Keratinocyte (primary cell): ENCODE data around the gene EYA4. TPM values are rescaled to one million over a fixed set of nuclear protein-coding genes. Genes with fewer than 3 reads are reported as not detected.

Source experiments
- DNase-seq: peaks from one replicate; pipeline ENCODE4 v3.0.0-alpha.2; 2011; ENCODE audit warnings: low read depth, missing footprints, low spot score
- FAIRE-seq: peaks from 2 replicates; lab custom pipeline; 2011; peaks lifted over from hg19 to GRCh38; lab: Jason Lieb, UNC
- H2AFZ ChIP-seq: 2 replicates; pipeline ENCODE4 v1.6.0; 2012; ENCODE audit warnings: low read length, control low read depth, inconsistent platforms; ENCODE audit not compliant: control insufficient read depth
- H3K27ac ChIP-seq: 2 replicates; pipeline ENCODE4 v1.5.1; 2011; ENCODE audit warnings: low read length; ENCODE audit not compliant: control insufficient read depth, insufficient read depth
- H3K27me3 ChIP-seq: 3 replicates; pipeline ENCODE4 v1.6.0; 2011; ENCODE audit warnings: low read length; ENCODE audit not compliant: control insufficient read depth, insufficient read depth; ENCODE audit errors: extremely low read depth
- H3K36me3 ChIP-seq, 2 experiments: 2 replicates in 1 of 2; 3 replicates in 1 of 2; pipeline ENCODE4 v1.5.1; 2011; ENCODE audit warnings: low read length in 2 of 2, mild to moderate bottlenecking in 1 of 2; ENCODE audit not compliant: control insufficient read depth in 2 of 2, insufficient read depth in 2 of 2; ENCODE audit errors: extremely low read depth in 1 of 2
- H3K4me1 ChIP-seq: 3 replicates; pipeline ENCODE4 v1.5.1; 2011; ENCODE audit warnings: low read length; ENCODE audit not compliant: control insufficient read depth, insufficient read depth; ENCODE audit errors: extremely low read depth
- H3K4me2 ChIP-seq: 3 replicates; pipeline ENCODE4 v1.6.0; 2011; ENCODE audit warnings: low read depth, low read length; ENCODE audit not compliant: control insufficient read depth, insufficient read depth; ENCODE audit errors: extremely low read depth
- H3K4me3 ChIP-seq, 3 experiments: fragments of 200-600 bp in 1 of 3; sonication (generic) in 1 of 3; 2 replicates in 2 of 3; 3 replicates in 1 of 3; pipeline ENCODE4 v1.5.1; 2011 to 2016; ENCODE audit warnings: low read length in 3 of 3, mild to moderate bottlenecking in 3 of 3, control low read depth in 2 of 3, inconsistent platforms in 1 of 3, low read depth in 1 of 3, mixed read lengths in 1 of 3, mixed run types in 1 of 3, moderate library complexity in 1 of 3; ENCODE audit not compliant: control insufficient read depth in 2 of 3, insufficient read depth in 2 of 3; ENCODE audit errors: extremely low read depth in 1 of 3
- H3K79me2 ChIP-seq: 2 replicates; pipeline ENCODE4 v1.6.0; 2012; ENCODE audit warnings: low read length; ENCODE audit not compliant: control insufficient read depth, insufficient read depth
- H3K9ac ChIP-seq: 3 replicates; pipeline ENCODE4 v1.6.0; 2011; ENCODE audit warnings: low read length; ENCODE audit not compliant: control insufficient read depth, insufficient read depth; ENCODE audit errors: extremely low read depth
- H3K9me1 ChIP-seq: 3 replicates; pipeline ENCODE4 v1.6.0; 2011; ENCODE audit warnings: low read length; ENCODE audit not compliant: control insufficient read depth, insufficient read depth; ENCODE audit errors: extremely low read depth
- H3K9me3 ChIP-seq: 2 replicates; pipeline ENCODE4 v1.5.1; 2012; ENCODE audit warnings: low read depth, low read length; ENCODE audit not compliant: control insufficient read depth
- H4K20me1 ChIP-seq: 3 replicates; pipeline ENCODE4 v1.6.0; 2011; ENCODE audit warnings: low read length; ENCODE audit not compliant: control insufficient read depth, insufficient read depth; ENCODE audit errors: extremely low read depth
- CTCF ChIP-seq, 3 experiments: IDR thresholded peaks in 1 of 3; conservative IDR thresholded peaks in 1 of 3; optimal IDR thresholded peaks in 1 of 3; 2 replicates in 2 of 3; 3 replicates in 1 of 3; pipeline versions ENCODE3 to v1.5.1; 2011; ENCODE audit warnings: low read length in 3 of 3, mild to moderate bottlenecking in 3 of 3, moderate library complexity in 2 of 3, control low read depth in 1 of 3, inconsistent platforms in 1 of 3; ENCODE audit not compliant: insufficient read depth in 2 of 3; ENCODE audit errors: extremely low read depth in 1 of 3
- EZH2 ChIP-seq: IDR thresholded peaks from one replicate; pipeline ENCODE4 v1.6.1; 2012; ENCODE audit warnings: inconsistent platforms, mild to moderate bottlenecking, low read length, moderate library complexity
- dilution Hi-C: fragments of 300-500 bp; cut with MboI; formaldehyde crosslinking; loops from one replicate; pipeline ENCODE4 v1.7.0; 2020; ENCODE audit warnings: low sequenced_read_pairs; ENCODE audit not compliant: extremely low pct_ligation_motif_present
- polyA plus RNA-seq, 5 experiments: library from polyadenylated mRNA; depleted of rRNA in 3 of 5; stranded (reverse) in 3 of 5; stranded (forward) in 1 of 5; unstranded in 1 of 5; fragments of >200 nt; gene quantifications; 1 replicate in 1 of 5; 2 replicates in 3 of 5; 3 replicates in 1 of 5; pipeline versions ENCODE4 v1.2.1 to v1.2.3, GENCODE V29; 2011 to 2012; ENCODE audit warnings: missing spikeins in 2 of 5, low read depth in 1 of 5, low replicate concordance in 1 of 5

EYA4 gene
- polyA plus RNA-seq, 1 donor (not counting 4 experiments of a cell fraction or from before 2014, with no cell fraction given) = 0.01 TPM

GRCh38 chr6:133268621-133269020, 27.5 kb downstream of the EYA4 start:
- Histone ChIP-seq H3K9me1 (no peaks in the 10 kb centered on the region), H3K4me2 (no peak overlapping the region), H4K20me1 (no peaks in the 10 kb centered on the region), H3K9ac (no peak overlapping the region), H3K4me1 (no peaks in the 10 kb centered on the region), H3K9me3 (no peaks in the 10 kb centered on the region), H3K27ac (no peak overlapping the region), H3K4me3 (no peak overlapping the region), H2AFZ (no peak overlapping the region), H3K27me3 (no peaks in the 10 kb centered on the region), H3K36me3 (no peaks in the 10 kb centered on the region), H3K79me2 (no peaks in the 10 kb centered on the region)
- FAIRE-seq (no peak), DNase-seq (no peak)
- TF ChIP-seq EZH2 (no peak), CTCF (optimal IDR thresholded peaks at IDR 0.05 in 1 of 3, IDR thresholded peaks at IDR 0.05 in 1 of 3, conservative IDR thresholded peaks at IDR 0.05 in 1 of 3; ENCODE audit: extremely low read depth in 1 of 3, insufficient read depth in 2 of 3, low read length in 3 of 3) (no peak)
- dilution Hi-C loops = no loop called here

- Histone ChIP-seq H3K27ac (no peak overlapping the region), H3K36me3 (no peaks in the 10 kb centered on the region), H3K79me2 (no peaks in the 10 kb centered on the region), H2AFZ (no peak overlapping the region), H3K4me1 (no peaks in the 10 kb centered on the region), H3K9me1 (no peaks in the 10 kb centered on the region), H4K20me1 (no peaks in the 10 kb centered on the region), H3K4me3 (no peak overlapping the region), H3K27me3 (peaks cover 3% of the 10 kb centered on the region), H3K9ac (no peak overlapping the region), H3K9me3 (no peaks in the 10 kb centered on the region), H3K4me2 (no peak overlapping the region)
- DNase-seq = no peak
- no peak for FAIRE-seq
- no peak for TF ChIP-seq CTCF (optimal IDR thresholded peaks at IDR 0.05 in 1 of 3, IDR thresholded peaks at IDR 0.05 in 1 of 3, conservative IDR thresholded peaks at IDR 0.05 in 1 of 3; ENCODE audit: extremely low read depth in 1 of 3, insufficient read depth in 2 of 3, low read length in 3 of 3)
- no peak for TF ChIP-seq EZH2
- dilution Hi-C loops = no loop called here
Measured at GRCh38 chr6:133274813-133275212, 33.7 kb downstream of the EYA4 start.
